Measurements from ENCODE around the gene ZNF280B.
"Not testable (repeated sequence)": the region's sequence is repeated elsewhere in the genome, so short reads cannot be mapped to it uniquely, and the experiment has no call there.

The ZNF280B gene

DNA sequence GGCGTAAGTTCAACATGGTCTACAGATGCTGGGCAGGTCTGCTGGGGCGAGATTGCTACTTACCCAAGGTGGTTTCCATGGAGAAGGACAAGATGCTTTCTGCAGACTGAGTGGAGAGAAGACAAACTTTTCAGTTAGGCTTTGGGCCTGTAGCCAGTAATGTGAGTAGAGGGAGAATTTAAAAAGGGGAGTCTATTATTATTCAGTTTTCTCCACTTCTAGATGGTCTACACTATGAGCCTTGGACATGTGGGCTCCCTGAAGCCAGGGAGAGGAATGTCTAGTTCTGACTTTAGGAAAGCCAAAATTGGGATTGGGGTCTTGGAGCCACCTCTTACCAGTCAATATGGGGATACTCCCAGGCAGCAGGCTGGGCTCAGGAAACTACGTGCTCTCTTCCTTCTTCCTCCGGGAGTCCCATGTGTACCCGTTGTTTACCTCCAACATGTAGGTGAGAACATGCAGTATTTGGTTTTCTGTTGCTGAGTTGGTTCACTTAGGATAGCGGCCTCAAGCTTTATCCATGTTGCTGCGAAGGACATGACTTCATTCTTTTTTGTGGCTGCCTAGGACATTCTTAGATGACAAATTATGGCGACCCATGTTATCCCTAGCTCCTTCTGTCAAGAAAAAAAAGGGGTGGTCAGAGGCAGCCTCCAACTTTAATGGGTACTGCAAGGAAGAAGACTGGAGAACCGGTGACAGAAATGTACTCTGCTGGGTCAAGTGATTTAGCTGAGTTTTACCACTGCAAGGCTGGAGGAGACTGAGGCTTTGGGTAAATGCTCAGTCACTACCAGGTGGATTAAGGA, 26.3 kb upstream of the ZNF280B start:
- no peak for DNase-seq

DNA sequence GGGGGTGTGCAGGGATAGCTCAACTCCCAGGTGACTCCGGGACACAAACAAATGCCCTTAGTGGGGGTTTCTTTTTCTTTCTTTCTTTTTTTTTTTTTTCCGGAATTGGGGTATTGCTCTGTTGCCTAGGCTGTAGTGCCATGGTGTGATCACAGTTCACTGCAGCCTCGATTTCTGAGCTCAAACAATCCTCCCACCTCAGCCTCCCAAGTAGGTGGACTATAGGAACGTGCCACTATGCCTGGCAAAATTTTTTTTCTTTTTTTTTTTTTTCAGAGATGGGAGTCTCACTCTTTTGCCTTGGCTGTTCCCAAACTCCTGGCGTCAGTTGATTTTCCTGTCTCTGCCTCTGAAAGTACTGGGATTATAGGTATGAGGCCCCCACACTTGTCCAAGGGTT, 25.3 kb upstream of the ZNF280B start:
- no peak for DNase-seq

- DNase-seq: no peak
These were observed 24.9 kb upstream of the ZNF280B start for GRCh38 chr22:22533417-22533816.

DNA sequence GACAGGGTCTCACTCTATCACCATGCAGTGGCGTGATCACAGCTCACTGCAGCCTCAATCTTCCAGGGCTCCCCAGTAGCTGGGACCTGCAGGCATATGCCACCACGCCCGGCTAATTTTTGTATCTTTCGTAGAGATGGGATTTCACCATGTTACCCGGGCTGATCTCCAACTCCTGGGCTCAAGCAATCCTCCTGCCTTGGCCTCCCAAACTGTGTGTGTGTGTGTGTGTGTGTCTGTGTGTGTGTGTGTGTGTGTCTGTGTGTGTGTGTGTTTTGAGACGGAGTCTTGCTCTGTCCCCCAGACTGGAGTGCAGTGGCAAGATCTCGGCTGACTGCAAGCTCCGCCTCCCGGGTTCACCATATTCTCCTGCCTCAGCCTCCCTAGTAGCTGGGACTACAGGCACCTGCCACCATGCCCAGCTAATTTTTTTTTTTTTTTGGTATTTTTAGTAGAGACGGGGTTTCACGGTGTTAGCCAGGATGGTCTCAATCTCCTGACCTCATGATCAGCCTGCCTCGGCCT, 24.1 kb upstream of the ZNF280B start:
- DNase-seq: not testable (repeated sequence)

- no peak for DNase-seq
These were observed 23.4 kb upstream of the ZNF280B start for GRCh38 chr22:22531770-22532546.

DNA sequence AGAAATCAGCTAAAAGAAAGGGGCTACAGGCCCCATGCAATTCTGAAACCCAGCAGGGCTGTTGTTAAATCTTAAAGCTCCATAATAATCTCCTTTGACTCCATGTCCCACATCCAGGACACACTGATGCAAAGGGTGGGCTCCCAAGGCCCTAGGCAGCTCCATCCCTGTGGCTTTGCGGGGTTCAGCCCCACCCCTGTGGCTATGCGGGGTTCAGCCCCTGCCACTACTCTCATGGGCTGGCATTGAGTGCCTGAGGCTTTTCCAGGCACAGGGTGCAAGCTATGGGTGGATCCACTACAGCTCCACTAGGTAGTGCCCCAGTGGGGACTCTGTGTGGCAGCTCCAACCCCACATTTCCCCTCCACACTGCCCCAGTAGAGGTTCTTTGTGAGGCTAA, 20.2 kb upstream of the ZNF280B start:
- no peak for DNase-seq

GRCh38 chr22:22527312-22527711, 18.8 kb upstream of the ZNF280B start:
- DNase-seq: no peak

DNA sequence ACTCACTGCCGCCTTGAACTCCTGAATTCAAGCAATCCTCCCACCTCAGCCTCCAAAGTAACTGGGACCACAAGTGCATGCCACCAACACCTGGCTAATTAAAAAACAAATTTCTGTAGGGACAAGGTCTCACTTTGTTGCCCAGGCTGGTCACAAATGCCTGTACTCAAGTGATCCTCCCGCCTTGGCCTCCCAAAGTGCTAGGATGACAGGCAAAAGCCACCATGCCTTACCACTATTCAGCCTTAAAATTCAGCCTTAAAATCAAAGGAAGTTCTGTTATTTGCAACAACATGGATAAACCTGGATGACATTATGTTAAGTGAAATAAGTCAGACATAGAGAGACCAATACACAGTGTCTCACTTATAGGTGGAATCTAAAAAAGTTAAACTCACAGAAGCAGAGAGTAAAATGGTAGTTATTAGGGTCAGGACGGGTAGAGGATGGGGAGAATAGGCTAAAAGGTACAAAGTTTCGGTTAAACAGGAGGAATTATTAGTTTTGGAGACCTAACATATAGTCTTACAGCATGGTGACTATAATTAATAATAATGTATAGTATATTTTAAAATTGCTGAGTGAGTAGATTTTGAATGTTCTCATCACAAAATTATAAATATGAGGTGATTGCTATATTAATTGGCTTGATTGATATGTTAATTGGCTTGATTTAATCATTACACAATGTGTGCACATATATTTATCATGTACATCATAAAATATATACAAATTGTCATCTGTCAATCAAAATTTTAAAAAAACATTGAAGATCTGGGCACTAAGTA, 17.8 kb upstream of the ZNF280B start:
- no peak for DNase-seq

DNA sequence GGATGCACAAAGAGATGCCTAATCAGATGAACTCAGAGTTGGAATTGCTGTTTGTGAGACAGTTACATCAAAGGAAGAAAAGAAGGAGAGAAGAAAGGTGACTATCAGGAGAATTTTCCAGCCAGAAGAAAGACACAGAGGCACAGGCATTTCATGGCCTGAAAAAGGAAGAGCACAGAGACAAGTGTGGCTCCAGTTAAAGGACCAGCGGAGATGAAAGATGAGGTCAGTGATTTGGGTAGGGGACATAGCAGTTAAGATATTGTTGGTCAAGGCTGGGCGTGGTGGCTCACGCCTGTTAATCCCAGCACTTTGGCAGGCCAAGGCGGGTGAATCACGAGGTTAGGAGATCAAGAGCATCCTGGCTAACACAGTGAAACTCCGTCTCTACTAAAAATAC, 15.0 kb upstream of the ZNF280B start:
- no peak for DNase-seq

- DNase-seq: no peak
These were observed 13.1 kb upstream of the ZNF280B start for GRCh38 chr22:22521631-22522030.

DNA sequence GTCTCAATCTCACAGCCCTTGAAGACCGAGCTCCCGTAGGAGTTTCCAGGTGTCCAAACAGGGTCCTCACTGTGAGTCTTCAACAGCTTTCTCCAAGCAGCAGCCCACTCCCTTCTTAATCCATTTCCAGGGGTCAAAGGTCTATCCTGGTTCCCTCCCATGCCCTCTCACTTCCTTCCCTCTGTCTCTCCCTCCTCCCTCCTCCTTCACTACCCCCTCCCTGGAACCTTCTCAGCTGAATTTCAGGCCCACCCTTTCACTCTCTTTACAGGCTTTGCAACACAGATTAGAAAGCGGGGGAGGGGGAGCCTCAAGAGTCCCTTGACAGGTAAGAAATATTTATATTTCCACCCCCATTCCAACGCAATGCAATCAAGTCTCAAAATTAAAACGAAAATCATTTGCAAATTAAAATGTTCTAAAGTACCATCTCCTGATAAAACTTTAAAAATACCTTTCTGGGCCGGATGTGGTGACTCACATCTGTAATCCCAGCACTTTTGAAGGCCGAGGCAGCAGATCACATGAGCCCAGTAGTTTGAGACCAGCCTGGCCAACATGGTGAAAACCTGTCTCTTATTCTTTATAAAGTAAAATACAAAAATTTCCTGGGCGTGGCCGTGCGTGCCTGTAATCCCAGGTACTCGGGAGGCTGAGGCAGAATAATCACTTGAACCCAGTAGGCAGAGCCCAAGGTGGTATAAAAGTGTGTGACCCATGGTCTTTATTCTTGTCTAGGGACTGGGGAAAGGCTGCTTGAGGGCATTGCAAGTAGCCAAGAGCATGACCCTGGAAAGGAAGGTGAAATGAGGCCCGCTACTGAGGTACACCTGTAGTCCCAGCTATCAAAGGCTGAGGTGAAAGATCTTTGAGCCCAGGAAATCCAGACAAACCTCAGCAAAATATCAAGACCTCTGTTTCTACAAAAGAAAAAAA, 12.4 kb upstream of the ZNF280B start:
- no peak for DNase-seq

DNA sequence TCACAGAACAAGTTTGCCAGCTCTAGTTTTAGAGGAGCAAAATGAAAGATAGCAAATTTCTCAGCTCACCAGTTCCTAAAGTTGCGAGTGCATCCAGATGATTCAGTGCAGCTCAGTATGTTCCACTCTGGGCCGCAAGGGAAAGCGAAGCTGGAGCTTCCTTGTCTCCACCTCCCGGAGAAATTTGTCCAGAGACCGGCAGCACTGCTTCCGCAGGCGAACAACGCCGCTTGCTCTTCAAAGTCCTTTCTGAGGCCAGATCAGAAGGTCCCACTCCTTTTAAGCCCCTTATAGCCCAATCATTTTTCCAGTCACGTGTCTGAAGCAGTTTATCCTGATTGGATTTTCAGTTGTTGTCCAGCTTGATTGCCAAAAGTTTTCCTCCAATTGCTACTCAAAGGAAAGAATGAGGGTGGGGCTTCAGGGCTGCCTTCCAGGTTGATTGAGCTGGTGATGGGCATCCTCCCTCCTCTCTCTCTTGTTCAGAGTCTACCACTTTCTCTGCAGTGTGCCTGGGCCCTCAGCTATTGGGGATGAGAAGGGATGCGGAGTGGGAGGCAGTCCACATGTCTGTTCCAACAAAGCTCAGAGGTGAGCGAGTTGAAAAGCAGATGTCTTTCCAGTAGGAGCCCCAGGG, 11.6 kb upstream of the ZNF280B start, which contains the start of gene ZNF280A:
TSS of gene ZNF280A (minus strand) at position 251 of the 637 bp plus-strand sequence. CDS start 4,640 bp downstream, outside the sequence.
- no peak for DNase-seq

DNA sequence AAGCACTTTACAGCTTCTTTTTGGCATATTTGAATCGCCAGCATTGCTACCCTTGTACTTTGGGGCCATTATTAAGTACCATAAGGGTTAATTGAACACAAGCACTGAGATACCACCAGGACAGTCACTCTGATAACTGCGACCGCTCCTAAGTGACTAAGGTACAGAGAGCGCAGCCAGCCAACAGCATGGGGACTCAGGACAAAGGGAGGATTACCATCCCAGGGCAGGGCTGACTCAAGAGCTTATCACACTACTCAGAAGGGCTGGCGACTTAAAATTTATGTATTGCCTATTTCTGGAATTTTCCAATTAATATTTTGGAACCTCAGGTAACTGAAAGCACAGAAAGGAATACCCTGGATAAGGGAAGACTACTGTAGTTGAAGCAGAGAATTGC, 11.0 kb upstream of the ZNF280B start:
- no peak for DNase-seq

DNA sequence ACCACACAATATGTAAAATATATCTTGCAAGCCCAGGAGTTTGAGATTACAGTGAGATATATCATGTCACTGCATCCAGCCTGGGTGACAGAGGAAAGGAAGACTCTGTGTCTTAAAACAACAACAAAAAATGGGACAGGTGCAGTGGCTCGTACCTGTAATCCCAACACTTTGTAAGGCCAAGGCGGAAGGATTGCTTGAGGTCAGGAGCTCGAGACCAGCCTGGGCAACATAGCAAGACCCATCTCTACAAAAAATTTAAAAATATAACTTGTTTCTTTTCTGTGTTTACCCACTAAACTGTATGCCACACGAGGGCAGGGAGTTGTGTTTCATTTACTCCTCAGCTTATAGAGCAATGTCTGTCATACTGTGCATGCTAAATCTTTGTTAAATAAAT, 8.4 kb upstream of the ZNF280B start:
- no peak for DNase-seq

DNA sequence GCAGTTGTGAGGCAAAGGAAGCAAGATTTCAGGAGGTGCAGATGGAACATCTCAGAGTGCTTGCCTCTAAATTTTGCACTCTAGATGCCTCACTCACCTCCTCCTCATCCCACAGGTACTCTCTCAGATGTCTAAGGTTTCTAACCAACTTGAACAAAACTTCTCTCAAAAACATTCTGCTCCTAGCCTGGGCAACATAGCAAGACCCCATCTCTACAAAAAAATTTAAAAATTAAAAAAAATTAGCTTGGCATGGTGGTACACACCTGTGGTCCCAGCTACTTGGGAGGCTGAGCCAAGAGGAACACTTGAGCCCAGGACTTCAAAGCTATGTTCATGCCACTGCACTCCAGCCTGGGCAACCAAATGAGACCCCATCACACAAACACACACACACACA, 7.3 kb upstream of the ZNF280B start:
- no peak for DNase-seq

GRCh38 chr22:22514431-22514830, 5.9 kb upstream of the ZNF280B start:
- DNase-seq: not testable (repeated sequence)

DNA sequence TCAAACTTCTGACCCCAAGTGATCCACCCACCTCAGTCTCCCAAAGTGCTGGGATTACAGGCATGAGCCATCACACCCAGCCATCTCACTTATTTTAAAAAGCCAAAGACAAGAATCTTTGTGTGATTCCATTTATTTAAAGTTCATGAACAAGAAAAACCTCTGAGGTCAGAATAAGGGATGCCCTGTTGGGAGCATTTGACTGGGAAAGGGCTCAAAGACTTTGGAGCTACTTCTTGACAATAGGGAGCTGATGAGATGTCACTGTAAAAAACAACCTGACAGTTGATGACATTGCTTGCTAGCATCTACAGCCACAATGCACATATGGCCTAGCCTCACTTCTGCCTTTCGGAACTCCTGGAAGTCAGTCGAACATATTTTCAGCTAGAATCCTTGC, 5.1 kb upstream of the ZNF280B start:
- no peak for DNase-seq

DNA sequence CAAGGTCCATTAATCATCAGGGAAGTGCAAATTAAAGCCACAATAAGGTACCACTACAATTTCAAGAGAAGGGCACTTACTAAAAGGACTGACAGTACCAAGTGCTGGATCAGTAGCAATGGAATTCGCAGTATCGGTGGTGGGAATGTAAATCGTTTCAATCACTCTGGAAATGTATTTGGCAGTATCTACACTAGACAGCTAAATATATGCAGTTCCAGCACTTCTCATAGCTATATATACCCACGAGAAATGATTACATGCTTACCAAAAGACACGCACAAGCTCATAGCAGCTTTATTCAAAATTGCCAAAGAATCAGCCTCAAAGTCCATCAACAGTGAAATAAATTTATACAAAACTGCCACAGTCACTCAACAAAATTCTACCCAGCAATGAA, 4.4 kb upstream of the ZNF280B start:
- no peak for DNase-seq

DNA sequence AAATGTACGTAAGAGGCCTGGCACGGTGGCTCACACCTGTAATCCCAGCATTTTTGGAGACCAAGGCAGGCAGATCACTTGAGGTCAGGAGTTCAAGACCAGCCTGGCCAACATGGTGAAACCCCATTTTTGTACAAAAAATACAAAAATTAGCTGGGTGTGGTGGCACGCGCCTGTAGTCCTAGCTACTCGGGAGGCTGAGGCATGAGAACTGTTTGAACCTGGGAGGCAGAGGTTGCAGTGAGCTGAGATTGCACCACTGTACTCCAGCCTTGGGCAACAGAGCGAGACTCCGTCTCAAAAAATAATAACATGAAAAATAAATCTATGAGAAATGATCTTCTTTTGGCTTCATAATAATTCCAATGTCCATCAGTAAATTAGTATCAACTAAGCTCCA, 2.3 kb upstream of the ZNF280B start:
- not testable (repeated sequence) for DNase-seq

- not testable (repeated sequence) for DNase-seq
These were observed 1.4 kb upstream of the ZNF280B start for GRCh38 chr22:22509912-22510311.

- no peak for DNase-seq
These were observed 734 bp downstream of the ZNF280B start for GRCh38 chr22:22507743-22508273.

Data from NCI-H1105 treated with DMSO at 0.1 percent for 48 hours (cell line).